Body of pancreas (tissue), 4 donors: Measurements from ENCODE around the gene FGF14.
"Not testable (repeated sequence)": the region's sequence is repeated elsewhere in the genome, so short reads cannot be mapped to it uniquely, and the experiment has no call there.

Experiments used
- POLR2A ChIP-seq, 3 donors: fragments of 450-650 bp; IDR thresholded peaks; one replicate each; pipeline ENCODE4 v1.6.1; 2016; ENCODE audit warnings: antibody characterized with exemption in 3 of 3, mild to moderate bottlenecking in 2 of 3
- TF ChIP-seq, protein P1 (sequence below), 7 experiments: fragments of 450-650 bp in 4 of 7; fragments of 200-600 bp in 3 of 7; sonication (generic) in 3 of 7; IDR thresholded peaks; one replicate each; pipeline ENCODE4 v1.5.1; 2016 to 2019; ENCODE audit warnings: antibody characterized with exemption in 7 of 7

DNA sequence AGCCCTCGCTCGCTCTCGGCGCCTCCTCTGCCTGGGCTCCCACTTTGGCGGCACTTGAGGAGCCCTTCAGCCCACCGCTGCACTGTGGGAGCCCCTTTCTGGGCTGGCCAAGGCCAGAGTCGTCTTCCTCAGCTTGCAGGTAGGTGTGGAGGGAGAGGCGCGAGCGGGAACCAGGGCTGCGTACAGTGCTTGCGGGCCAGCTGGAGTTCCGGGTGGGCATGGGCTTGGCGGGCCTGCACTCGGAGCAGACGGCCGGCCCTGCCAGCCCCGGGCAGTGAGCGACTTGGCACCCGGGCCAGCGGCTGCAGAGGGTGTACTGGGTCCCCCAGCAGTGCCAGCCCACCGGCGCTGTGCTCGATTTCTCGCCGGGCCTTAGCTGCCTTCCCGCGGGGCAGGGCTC lies 333.5 kb downstream of the FGF14 start:
- TF ChIP-seq, protein P1, sequence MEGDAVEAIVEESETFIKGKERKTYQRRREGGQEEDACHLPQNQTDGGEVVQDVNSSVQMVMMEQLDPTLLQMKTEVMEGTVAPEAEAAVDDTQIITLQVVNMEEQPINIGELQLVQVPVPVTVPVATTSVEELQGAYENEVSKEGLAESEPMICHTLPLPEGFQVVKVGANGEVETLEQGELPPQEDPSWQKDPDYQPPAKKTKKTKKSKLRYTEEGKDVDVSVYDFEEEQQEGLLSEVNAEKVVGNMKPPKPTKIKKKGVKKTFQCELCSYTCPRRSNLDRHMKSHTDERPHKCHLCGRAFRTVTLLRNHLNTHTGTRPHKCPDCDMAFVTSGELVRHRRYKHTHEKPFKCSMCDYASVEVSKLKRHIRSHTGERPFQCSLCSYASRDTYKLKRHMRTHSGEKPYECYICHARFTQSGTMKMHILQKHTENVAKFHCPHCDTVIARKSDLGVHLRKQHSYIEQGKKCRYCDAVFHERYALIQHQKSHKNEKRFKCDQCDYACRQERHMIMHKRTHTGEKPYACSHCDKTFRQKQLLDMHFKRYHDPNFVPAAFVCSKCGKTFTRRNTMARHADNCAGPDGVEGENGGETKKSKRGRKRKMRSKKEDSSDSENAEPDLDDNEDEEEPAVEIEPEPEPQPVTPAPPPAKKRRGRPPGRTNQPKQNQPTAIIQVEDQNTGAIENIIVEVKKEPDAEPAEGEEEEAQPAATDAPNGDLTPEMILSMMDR (IDR thresholded peaks at IDR 0.05) = not testable (repeated sequence)
- TF ChIP-seq POLR2A (IDR thresholded peaks at IDR 0.05) = not testable (repeated sequence)
